ENCODE results near the gene EVC2.

Gene EVC2

DNA sequence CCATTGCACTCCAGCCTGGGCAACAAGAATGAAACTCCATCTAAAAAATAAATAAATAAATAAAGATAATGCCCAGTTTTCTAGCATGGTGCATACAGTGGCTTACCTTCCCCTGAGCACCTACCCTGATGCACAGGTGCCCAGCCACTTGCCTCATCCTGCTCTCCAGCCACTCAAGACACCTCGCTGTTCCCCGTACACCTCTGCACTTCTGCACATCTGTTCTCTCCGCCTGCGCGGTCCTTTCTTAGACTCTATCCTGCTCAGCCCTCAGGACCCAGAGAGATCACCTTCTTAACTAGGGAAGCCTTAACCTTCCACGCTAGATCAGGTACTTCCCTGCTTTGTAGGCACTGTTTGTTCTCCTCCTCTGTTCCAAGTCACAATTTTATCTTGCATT, 5.5 kb upstream of the EVC2 start:
- DNase-seq (ENCODE audit: low spot score): no peak

DNA sequence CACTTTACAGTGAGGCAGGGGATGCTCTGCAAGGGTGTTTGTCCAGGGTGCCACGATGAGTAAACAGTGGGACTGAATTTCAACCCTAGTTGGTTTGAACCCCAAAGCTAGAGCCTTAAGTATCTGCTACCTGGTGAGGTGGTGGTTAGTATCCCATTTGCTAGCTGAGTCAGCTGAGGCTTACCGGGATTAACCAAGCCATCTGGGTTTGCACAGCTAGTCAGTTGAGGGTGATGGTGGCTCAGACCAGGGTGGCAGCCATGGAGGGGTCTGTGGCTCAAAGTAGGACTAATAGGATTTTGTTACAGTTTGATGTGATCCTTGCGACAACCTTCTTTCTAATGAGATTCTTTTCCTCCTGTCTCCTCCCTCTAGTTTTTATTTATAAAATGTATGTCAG, 4.6 kb upstream of the EVC2 start:
- DNase-seq (ENCODE audit: low spot score): no peak

DNA sequence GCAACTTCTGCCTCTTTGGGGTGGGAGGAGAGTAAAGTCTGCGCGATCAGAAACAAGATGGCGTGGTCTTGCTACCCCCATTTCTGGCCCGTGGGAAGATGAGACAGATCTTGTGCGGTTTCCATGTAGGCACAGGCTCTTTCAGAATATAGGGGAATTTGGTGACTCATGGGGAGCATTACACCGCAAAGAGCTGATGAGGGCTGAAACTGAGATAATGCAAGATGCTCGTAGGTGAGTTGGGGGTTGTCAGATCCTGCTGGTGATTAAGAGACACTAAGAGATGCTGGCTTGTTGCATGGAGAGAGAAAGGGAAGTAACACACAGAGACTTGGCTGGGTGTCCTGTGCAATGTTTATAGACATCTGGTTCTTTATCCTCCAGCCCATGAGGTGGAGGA, 4.2 kb upstream of the EVC2 start:
- no peak for DNase-seq (ENCODE audit: low spot score)

DNA sequence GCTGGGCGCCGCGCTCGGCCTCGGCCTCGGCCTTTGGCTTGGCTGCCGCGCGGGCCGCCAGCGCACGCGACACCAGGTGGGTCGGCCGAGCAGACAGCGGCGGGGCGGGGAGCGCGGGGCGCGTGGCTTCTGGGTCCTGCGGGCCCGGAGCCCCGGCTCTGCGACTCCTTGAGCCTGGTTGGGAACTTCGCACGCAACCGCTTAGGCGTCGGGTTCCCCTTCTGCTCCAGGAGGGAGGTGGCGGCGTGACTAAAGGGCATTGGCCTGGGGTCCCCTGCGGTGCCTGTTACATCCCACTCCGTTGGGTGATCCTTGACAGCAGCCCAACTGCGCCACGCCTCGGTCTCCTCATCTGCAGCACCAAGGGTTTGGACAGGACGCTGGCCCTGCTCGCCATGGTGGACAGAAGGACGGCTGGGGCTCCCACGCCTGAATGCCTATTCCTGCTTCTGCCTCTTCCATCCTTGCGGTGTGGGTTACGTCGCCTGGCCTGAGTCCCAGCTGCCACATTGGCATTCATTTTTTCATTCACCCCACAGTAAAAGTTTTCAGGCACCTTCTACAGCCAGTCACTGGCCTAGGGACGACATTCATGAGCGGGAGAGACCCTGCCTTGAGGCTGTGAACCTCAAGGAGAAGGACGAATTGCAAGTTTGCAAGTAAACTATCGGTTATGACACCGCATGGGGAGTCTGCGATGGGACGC, 3.3 kb upstream of the EVC2 start:
- no peak for DNase-seq (ENCODE audit: low spot score)

DNA sequence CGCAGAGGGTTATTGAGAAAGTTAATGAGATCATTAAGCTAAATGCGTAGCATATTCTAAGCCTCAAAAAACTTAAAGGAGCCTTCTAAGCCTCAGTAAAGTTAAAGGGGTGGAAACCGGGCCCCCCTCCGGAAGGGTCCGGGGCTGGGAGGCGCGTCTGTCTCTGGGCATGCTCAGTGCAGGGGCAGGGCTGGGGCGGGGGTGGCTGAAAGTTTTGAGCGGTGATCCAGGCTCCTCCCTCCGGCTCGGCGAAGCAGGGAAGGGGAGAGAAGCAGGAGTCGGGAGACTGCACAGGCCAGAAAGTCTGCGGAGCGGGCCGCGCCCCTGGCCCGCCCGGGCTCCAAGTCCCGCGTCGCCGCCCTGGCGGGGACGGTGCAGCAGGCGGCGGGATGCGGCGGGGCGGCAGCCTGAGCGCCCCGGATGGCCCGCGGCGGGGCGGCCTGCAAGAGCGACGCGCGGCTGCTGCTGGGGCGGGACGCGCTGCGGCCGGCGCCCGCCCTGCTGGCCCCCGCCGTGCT, 2.7 kb upstream of the EVC2 start, which contains the start of gene EVC:
EVC (plus strand) TSS at position 241 of the 518 bp plus-strand sequence; CDS start at position 421, 180 bp downstream.
- no peak for DNase-seq (ENCODE audit: low spot score)

DNA sequence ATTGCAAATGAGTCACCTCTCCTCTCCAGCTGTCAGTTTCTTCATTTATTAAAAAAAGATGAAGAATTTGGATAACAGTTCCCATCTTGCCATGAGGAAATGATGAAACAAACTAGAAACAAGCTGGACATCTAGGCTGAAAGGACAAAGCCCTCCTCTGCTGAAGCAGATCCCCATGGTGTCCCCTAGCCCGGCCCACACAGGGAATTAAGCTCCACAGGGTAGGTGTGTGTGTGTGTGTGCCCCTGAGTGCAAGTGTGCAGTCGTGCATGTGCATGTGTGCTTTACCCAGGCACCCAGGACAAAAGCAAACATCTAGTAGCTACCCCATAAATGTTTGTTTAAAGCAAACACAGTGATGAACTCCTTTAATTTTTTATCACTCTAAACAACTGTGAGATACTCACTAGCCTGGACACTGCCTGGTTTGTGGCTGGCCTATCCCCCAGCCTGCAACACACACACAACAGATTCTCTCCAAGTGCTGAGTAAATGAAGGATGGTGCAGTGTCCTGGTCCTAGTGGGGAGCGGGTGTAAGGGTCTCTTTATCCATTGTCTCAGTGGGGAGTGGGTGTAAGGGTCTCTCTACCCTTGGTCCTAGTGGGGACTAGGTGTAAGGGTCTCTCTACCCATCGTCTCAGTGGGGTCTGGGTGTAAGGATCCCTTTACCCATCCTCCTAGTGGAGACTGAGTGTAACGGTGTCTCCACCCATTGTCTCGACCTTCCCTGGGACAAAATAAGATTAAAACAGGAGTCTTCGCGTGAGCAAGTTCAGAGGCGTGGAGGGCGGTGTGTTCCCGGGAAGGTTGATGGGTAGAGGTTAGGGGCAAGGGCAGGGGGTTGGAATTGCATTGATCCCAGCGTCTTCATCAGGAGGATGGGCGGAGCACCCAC, 2.0 kb upstream of the EVC2 start:
- DNase-seq (ENCODE audit: low spot score): no peak

DNA sequence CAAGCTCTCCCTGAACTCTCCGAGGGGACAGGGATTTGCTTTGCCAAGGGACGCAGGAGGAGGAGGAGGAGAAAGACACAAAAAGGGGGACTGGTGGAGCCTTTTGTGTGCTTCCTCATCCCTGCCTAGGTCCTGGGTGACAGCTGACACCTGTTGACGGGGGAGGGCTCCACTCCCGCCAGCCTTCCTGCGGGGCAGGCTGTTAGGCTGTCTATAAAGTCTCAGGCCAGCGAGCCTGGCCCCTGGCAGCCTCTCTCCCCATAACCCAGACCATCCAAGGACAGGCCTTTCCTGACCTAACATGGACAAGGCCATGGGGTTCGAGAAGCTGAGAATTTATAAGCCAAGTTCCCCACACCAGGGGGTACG, 832 bp upstream of the EVC2 start:
- DNase-seq (ENCODE audit: low spot score): no peak

DNA sequence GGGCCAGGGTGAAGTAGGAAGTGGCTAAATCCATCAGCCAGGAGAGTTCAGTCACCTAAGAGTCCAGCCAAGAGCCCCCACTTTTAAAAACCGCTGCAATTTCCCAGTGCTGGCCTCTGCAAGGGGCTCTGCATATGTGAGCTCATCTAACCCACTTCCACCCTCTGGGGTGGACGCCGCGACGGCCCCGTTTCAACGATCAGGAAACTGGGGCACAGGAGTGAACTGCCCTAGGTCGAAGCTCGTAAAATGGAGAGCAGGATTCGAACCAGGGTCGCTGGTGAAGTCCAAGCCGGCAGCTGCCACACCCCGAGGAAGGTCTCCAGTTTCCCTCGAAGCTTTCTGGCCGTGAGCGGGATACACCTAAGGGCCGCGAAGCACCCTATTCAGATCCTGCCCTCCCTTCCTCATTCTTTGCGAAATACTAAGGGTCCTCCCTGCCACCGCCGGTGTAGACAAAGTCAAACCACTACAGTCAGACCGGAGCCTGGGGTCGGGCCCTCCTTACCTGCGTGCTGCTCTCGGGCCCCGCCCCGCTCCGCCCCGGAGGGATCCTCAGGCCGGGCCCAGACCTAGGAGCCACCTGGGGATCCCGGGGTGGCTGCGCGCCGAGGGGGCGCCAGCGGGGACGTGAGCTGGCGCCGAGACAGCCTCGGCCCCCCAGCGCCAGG, 446 bp downstream of the EVC2 start:
- no peak for DNase-seq (ENCODE audit: low spot score)

DNA sequence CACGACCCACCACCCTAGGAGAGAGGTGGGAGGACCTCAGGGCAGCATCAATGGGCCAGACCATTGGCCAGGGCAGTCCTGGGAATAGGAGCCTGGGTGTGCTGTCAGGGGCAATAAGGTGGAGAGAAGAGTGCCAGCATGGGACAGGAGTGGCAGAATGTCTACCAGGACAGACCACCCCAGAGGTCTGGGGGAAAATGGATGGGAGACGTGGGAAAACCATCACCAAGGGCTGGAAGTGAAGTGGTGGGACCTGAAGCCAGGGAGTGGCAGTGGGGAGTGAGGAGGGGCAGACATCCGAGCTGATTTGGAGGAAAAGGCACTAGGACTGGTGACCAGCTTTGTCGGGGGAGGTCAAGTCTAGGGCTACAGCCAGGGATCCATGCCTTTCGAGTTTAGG, 993 bp downstream of the EVC2 start:
- DNase-seq (ENCODE audit: low spot score): no peak

DNA sequence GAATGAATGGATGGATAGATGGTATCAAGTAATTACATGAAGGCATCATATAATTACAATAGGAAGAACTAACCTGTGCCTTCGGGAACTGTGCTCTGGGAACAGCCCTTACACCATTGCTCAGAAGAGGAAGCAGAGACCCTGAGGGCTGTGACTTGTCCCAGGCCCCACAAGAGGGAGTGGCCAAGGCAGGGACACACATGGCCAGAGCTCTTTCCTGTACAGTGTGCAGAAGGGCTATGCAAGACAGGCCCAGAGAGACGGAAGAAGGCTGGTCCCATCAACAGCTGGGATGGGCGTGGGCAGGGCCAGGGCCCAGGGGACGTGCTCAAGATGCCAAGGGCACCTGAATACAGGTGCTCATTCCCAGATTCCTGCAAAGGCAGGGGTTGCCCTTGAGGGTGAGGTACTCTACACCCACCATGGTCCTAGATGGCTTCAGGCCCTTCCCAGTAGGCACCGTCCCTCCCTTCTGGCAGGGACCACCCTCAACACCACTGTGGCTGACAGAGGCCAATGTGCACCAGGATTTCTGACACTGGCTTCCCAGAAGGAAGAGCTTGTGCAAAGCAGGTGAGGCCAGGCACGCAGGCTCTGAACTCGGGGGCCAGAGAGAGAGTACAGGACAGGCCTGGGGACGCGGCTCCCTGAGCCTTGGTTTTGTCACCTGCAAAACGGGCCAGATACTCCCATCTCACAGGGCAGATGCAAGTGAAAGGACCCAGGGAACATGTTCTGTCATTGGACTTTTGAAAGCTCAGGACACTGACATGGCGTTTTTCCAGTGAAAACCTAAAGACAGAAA, 1.7 kb downstream of the EVC2 start:
- DNase-seq (ENCODE audit: low spot score): no peak

DNA sequence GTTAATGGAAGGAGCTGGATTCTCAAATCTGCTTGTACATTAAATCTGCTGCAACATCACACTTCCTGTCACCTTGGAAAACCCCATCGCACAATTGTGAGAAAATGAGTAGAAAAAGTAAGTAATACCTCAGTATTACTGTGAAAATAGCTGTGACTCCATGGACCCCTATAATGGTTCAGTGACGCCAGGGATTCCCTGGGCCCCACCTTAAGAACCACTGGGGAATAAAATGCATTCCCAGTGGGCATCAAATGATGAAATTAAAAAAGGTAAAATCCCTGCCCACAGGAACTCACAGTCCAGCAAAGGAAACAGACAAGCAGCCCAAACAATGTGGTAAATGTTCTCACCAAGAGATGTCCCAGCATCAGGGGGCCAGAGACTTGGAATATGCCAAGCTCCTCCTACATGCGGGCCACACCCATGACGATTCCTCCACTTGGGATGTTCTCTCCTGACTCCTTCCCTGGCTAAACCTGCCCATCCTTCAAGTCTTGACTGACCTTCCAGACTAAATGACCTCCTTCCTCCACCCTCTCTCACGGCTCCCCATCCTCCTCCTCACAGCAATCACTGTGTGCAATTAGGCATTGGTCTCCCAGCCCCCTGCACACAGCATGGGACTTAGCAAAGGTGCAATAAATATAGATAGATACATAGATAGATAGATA, 2.6 kb downstream of the EVC2 start:
- DNase-seq (ENCODE audit: low spot score): peak; percentile 22

DNA sequence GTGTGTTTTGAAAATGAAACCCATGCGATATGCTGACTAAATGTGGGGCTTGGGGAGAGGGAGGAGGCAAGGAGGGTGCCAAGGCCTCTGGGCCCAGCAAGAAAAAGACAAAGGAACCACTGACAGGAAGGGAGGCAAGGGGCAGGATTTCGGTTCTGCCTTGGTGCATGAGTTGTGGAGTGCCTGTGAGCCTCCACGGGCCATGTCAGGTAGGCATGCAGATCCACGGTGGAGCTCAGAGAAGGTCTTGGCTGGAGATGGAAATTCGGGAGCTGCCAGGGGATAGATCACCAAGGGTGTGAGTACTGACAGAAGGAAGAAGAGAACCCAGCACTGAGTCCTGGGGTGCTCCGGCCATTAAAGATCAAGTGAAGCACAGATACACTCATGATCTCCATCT, 4.1 kb downstream of the EVC2 start:
- DNase-seq (ENCODE audit: low spot score): no peak

DNA sequence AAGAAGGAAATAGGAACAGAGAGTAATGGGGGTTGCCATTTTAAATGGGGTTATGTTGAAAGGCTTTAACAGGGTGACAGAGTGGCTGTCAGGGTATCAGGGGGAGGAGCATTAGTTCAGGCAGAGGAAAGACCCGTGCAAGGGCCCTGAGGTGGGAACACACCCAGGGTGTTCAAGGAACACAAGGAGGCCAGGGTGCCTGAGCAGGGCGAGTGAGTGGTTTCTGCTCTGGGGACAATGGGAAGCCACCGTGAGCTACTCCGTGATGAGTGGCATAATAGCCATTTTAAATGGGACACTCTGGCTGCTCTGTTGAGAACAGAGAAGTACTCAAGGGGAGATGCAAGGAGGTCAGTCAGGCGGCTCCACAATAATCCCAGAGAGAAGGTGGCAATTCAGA, 4.5 kb downstream of the EVC2 start:
- DNase-seq (ENCODE audit: low spot score): no peak

DNA sequence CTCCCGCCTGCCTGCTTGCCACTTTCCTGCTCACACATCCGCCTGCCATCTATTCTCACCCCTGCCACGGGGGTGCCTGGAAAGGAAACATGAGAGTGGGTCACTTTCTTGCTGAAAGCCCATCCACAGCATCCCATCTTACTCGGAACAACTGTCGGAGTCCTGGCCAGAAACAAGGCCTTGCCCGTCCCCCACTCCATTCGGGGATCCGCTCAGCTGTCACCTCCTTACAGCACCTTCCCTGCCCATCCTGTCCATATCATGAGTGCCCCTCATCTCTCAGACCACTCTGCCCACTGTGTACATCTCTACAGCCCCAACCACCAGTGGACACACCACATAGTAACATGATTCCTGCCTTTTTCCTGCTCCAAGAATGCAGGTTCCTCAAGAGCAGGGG, 6.4 kb downstream of the EVC2 start:
- DNase-seq (ENCODE audit: low spot score): no peak

DNA sequence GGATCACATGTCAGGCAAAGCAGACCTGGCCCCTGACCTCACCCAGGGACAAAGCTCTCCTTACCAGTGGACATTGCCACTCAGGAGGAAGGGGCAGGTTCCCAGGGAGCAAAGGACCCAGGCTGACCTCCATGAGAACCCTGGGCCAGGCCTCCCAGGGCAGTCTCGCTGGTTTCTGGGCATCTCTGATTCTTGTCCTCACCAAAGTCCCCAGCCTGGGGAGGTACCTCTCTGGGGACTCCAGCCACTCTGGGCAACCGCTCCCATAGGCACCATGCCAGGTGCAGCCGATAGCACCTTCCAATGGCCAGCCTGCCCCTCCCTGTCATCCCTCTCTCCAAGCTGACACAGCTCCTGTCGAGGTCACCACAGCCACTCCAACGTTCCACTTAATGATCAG, 7.9 kb downstream of the EVC2 start:
- no peak for DNase-seq (ENCODE audit: low spot score)

DNA sequence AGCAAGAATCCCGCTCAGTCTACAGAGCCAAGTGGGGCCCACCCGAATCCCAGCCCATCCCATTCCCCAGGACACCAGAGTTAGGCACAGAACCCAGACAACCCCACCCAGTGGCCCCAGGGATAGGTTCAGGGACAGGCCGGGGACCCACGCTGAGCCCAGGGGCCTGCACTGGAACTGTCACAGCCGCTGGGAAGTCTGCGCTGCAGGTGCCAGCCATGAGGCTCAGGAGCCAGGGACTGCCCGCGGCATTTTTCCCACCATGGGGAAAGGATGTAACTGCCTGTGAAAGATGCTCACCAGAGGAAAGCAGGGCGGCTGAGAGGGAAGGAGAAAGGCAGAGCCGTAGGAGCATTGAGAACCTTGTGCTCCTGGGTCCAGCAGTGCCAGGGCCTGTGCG, 12.0 kb downstream of the EVC2 start:
- DNase-seq (ENCODE audit: low spot score): no peak

DNA sequence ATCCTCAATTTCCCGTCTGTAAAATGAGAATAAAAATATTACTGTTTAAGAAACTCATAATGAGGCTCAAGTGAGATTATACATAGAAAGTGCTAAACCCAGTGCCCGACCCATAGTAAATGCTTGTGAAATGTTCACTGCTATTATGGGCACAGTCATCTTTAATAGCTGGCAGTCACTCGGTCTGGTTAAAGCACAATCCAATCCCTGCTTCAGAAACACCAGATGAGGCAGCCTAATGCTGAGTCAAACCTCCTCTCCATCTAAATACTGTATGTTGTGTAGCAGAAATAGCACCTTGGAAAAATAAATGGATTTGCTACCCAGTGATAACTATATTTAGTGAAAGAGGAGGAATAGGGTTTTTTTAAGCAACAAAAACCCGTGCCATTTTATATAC, 14.5 kb downstream of the EVC2 start:
- DNase-seq (ENCODE audit: low spot score): no peak

DNA sequence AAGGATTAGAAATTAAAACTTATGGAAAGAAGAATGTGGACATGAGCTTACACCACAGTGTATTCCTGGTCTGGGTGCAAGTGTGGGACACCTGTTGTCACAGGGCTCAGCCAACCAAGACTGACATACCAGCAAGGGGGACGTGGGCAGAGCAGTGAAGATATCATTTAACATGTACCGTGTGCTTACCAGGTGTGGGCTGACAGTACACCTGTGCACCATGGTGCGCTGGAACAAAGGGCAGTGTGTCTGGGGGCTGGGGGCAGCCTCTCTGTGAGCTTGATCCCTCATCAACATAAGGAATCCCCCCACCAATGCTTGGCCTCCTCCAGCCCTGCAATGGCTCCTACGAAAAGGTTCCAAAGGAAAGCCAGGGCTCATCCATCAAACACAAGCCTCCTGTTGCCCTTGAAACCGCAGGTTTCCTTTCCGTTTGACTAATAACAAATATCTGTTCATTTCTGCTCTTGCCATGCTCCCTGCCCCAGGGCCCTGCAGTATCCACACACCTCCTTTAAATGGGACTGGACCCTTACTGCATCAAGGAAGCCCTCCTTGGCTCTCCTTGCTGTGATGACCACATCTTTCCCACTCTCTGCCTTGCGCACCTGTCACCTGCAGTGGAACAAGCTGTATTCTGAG, 16.7 kb downstream of the EVC2 start:
- no peak for DNase-seq (ENCODE audit: low spot score)

DNA sequence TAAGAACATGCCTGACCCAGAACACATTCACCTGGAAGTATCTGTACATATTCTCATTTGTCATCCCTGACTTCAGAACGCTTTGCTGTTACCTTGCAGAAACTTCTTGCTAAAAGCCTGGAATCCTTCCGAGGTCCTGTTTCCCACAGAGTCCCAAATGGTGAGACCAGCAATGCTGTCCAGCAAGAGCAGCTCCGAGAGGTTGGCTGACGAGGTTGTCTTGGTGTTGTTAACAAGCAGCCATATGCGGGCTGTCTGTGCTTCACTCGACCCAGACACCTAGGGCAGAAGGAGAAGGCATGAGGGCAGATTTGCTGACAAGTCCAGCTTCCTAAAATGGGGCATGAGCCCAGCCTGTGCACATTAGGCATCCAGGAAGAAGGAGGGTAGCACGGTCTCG, 19.3 kb downstream of the EVC2 start:
- no peak for DNase-seq (ENCODE audit: low spot score)

DNA sequence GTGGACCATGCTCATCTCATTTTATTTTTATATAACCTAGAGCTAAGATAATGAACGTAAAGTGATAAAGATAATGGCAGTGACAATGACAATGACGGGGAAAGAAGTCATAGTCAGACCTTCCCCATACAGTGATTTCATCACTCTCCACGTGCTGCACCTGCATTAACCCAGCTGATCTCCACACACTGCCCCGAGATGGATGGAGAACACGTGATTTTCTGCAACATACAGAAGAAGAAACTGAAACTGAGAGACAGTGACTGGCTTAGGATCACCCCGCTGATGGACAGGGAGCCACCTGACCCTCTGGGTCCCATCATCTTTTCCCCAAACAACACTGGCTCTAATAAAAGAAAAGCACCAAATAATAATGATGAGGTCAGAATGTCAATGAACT, 22.0 kb downstream of the EVC2 start:
- DNase-seq (ENCODE audit: low spot score): no peak

DNA sequence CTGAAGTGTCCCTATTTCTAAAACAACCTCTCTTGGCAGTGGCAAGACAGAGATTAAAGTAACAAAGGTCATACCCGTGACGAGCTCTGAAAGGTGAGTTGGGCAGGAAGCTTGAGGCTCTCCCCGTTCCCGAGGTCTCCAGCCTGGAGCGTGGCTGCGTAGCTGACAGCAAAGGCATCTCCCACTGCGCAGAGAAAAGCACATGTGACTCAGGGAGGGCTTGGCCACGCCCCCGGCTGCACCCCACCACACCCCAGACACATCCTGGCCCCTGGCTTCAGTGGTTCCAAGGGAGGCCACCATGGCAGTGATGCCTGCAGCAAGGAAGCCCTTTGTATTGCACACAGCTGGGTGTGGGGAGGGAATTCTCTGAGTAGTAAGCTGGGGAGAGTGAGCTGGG, 23.1 kb downstream of the EVC2 start:
- no peak for DNase-seq (ENCODE audit: low spot score)
